Stimulated activated CD4-positive, alpha-beta T cell treated with anti-CD3 and anti-CD28 coated beads, Interleukin-15, amount 100 ng/mL, for 1 hour (primary cell): ENCODE data around the gene GP9.

Source experiments
- DNase-seq, 2 donors: peaks; one replicate each; pipeline ENCODE4 v3.0.0-alpha.2; 2020; ENCODE audit warnings: low read depth in 1 of 2, low spot score in 1 of 2

Gene GP9

GRCh38 chr3:129027544-129027880 lies 33.1 kb upstream of the GP9 start:
- DNase-seq = no peak

GRCh38 chr3:129028866-129029265 lies 31.7 kb upstream of the GP9 start:
- no peak for DNase-seq

- DNase-seq = no peak
Observed at GRCh38 chr3:129030611-129031010, 30.0 kb upstream of the GP9 start.

GRCh38 chr3:129031476-129032215 lies 28.9 kb upstream of the GP9 start:
- DNase-seq = no peak

GRCh38 chr3:129032716-129033115 lies 27.9 kb upstream of the GP9 start:
- no peak for DNase-seq

GRCh38 chr3:129033151-129033550 lies 27.4 kb upstream of the GP9 start:
- DNase-seq = no peak

GRCh38 chr3:129033633-129034321 lies 26.8 kb upstream of the GP9 start:
- no peak for DNase-seq

GRCh38 chr3:129034642-129035041 lies 25.9 kb upstream of the GP9 start:
- no peak for DNase-seq

- no peak for DNase-seq
Observed at GRCh38 chr3:129035360-129036221, 25.0 kb upstream of the GP9 start.

- no peak for DNase-seq
Observed at GRCh38 chr3:129036222-129037092, 24.1 kb upstream of the GP9 start.

- no peak for DNase-seq
Observed at GRCh38 chr3:129037093-129037419, 23.5 kb upstream of the GP9 start.

GRCh38 chr3:129038121-129038855 lies 22.3 kb upstream of the GP9 start:
- DNase-seq = no peak

GRCh38 chr3:129039271-129040038 lies 21.1 kb upstream of the GP9 start:
- no peak for DNase-seq

GRCh38 chr3:129040039-129040336 lies 20.6 kb upstream of the GP9 start:
- DNase-seq = no peak

- DNase-seq = no peak
Observed at GRCh38 chr3:129040579-129041300, 19.8 kb upstream of the GP9 start.

- no peak for DNase-seq
Observed at GRCh38 chr3:129045675-129046036, 14.9 kb upstream of the GP9 start.

- DNase-seq = no peak
Observed at GRCh38 chr3:129046037-129046731, 14.4 kb upstream of the GP9 start.

- DNase-seq = no peak
Observed at GRCh38 chr3:129046732-129047552, 13.6 kb upstream of the GP9 start.
